Measurements from ENCODE around the gene RNF157.

The RNF157 gene

DNA sequence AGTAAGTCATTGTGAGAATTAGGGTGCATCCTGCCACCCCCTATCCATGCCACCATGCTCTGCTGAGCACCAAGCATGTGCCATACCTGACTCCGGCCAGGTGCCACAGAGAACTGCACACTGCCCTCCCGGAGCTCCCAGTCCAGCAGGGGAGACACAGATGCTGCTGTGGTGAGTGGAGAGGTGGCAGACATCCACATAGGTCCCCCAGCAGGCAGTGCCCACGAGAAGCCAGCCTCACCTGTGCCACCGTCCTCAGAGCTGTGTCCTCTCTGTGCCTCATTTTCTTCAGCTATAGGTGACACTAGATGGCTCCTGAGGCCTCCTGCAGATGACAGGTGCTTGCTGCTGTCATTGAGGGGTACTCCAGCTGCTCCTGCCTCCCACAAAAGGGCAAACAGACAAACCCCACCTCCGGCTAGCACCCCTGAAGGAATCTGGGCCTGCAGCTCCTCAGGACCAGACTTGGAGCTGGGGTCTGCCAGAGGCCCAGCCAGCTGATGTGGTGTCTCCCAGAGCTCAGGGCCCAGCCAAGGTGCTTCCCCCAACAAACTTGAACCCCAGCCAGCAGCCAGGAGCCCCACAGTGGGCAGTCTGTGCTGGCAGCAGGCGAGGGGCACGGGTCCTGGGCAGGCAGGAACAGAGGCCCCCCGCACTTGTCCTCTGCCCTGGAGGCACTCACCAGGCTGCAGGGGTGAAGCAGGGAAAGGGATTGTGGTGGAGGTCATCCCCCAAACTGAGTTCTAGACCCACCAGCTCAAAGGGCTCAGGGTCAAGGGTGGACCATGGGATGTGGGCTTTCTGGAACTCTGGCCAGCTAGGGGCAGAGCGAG, 116.3 kb downstream of the RNF157 start:
- no peak for DNase-seq (ENCODE audit: low read depth)

DNA sequence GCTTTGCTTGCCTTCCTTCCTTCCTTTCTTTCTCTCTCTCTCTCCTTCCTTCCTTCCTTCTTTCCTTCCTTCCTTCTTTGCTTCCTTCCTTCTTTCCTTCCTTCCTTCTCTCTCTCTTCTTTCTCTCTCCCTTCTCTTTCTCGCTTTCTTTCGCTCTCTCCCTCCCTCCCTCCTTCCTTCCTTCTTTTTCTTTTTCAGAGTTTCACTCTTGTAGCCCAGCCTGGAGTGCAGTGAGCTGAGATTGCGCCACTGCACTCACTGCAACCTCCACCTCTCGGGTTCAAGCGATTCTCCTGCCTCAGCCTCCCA, 117.1 kb downstream of the RNF157 start:
- DNase-seq (ENCODE audit: low read depth) = no peak

DNA sequence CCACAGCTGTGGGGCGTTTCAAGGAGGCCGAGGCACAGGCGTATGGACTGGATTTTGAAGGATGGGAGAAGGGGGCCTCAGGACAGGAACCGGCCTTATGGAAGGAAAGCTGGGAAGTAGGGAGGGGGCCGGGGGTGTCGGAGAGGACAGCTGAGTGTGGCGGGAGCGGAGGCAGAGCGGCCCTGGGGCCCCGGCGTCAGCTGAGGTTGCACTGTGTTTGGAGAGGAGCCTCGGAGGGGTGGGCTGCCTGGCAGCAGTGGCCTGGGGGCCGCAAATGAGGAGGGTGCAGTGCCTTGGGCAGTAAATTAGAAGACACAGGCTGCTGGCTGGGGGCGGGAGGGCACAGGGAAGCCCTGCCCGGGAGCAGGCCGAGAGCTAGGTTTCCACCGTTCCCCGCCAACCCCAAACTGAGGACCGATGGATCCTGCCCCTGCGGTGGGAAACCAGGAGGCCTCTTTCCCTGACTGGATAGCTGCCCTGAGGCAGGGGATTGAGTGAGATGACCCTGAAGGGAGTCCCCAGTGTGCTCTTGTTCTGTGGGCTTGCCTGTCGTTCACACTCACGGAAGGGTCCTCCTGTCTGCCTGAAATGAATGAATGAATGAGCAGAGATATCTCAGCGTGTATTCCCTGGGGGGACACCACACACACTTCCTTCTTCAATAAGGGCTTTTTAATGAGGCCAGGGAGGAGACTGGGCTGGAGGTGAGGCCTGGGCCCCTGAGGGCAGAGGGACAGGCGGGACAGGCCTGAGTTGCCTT, 117.7 kb downstream of the RNF157 start:
- no peak for DNase-seq (ENCODE audit: low read depth)

DNA sequence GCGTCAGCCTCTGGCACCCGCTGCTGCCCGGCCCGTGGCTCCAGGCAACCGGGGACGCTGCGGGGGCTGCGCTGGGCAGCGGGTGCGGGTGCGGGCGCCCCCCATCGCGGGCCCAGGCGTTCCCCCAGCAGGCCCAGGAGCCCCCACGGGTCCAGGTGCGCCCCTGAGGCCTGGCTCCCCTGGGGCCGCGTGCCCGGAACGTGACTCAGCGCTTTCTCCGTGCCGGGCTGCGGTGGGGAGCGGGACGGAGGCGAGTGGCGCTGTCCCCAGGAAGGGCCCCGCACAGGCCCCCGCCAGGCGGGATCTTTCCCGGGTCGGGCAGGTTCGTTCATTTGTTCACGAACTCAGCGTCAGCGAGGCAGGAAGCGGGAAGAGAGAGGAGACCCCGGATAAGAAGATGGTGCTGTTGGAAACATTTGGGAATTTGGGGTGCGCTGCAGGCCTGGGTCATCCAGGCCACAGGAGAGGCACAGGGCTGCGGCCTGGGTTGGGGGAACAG, 118.3 kb downstream of the RNF157 start:
- no peak for DNase-seq (ENCODE audit: low read depth)

DNA sequence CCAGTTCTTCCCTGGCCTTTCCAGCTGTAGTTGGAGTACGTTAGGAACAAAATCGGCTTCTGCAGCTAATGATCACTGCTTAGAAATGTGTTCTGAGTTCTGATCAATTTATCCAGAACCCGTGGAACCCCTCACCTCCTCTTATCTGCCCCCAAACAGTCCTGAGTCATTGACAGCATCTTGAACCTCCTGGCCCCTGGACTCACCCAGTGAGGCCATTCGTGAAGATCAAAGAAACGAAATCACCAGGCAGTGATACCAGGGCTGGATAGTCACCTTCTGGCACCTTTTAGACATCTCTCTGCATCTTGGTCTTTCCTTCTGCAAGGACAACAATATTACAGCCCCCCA, 119.7 kb downstream of the RNF157 start:
- no peak for DNase-seq (ENCODE audit: low read depth)

DNA sequence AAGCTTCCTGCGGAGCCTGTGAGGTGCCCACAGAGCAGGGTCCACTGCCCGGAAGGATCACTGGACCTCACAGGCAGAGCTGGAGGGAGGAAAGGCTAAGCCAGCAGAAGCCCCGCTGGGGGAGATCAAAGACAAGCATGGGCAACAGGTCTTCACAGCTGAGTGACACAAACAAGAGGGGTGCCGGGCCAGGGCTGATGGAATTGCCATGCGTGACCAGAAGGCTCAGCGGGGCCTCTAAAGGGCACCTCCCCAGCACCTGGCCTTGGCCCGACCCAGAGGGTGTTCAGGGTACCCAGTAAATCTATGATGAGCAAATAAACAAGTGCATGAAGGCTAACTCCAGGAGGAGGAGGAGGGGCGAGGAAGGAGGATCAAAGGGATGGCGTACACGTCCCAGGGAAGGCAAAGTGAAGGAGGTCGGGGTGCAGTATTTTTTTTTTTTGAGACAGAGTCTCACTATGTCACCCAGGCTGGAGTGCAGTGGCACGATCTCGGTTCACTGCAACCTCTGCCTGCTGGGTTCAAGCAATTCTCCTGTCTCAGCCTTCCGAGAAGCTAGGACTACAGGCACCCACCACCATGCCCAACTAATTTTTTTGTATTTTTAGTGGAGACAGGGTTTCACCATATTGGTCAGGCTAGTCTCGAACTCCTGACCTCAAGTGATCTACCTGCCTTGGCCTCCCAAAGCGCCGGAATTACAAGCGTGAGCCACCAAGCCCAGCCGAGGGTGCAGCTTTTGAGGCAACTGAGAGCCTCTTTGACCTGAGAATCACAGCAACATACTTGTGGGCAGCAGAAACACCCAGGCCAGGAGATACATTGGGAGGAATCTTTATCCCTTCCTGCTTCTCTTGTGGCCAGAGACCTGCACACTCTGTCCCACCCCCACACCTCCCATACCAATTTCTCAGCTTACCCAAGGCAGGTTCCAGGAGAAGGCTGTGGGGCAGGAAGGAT, 120.6 kb downstream of the RNF157 start:
- DNase-seq (ENCODE audit: low read depth) = no peak

DNA sequence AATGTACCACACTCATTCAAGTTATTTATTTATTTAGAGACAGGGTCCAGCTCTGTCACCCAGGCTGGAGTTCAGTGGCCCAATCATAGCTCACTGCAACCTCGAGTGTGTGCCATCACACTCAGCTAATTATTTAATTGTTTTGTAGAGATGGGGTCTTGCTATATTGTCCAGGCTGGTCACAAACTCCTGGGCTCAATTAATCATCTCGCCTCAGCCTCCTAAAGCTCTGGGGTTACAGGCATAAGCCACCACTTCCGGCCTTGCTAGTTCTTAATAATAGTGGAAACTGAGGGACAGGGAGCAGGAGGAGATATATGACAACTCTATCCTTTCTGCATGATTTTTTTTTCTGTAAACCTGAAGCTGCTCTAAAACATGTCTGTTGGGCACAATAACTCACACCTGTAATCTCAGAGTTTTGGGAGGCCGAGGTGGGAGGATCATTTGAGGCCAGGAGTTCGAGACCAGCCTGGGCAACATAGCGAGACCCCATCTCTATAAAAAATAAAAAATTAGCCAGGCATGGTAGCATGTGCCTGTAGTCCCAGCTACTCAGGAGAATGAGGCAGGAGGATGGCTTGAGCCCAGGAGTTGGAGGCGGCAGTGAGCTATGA, 125.0 kb downstream of the RNF157 start:
- DNase-seq (ENCODE audit: low read depth) = no peak

DNA sequence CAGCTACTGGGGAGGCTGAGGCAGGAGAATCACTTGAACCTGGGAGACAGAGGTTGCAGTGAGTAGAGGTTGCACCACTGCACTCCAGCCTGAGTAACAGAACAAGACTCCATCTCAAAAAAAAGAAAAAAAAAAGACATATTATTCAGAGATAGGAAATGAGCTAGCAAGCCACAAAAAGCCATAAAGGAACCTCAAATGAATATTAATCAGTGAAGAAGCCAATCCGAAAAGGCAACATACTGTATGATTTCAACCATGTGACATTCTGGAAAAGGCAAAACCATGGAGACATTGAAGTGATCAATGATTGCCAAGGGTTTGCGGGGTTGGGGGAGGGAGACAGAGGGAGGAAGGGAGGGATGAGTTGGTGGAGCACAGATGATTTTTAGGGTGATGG, 128.3 kb downstream of the RNF157 start:
- DNase-seq (ENCODE audit: low read depth) = no peak

DNA sequence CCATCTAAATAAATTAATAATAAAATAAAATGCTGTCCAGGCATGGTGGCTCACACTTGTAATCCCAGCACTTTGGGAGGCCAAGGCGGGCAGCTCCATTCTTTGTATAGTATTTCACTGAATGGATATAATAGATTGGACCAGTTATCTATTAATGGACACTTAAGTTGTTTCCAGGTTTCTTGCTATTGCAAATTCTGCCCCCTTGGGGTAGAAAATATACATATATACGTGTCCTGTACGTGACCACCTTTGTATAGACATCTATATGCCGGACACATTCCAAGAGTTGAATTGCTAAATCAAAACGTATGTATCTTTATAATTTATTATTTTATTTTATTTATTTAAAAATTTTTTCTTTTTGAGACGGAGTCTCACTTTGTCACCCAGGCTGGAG, 132.8 kb downstream of the RNF157 start:
- DNase-seq (ENCODE audit: low read depth) = no peak

DNA sequence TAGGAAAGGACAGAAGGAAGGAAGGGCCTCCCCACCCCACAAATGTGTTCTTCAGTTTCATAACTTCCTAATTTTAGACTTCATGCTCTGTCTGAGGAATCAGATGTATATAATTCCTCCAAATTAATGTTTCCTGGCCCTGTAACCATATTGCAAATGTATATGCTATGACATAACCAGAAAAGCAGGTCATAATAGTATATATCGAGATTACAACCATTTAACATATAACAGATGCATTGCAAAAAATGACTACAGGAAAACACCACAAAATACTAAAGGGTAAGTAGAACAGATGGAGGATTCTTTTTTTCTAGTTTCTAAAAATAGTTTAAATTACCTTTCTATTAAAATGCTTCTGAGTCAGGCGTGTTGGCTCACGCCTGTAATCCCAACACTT, 133.6 kb downstream of the RNF157 start:
- DNase-seq (ENCODE audit: low read depth) = no peak

DNA sequence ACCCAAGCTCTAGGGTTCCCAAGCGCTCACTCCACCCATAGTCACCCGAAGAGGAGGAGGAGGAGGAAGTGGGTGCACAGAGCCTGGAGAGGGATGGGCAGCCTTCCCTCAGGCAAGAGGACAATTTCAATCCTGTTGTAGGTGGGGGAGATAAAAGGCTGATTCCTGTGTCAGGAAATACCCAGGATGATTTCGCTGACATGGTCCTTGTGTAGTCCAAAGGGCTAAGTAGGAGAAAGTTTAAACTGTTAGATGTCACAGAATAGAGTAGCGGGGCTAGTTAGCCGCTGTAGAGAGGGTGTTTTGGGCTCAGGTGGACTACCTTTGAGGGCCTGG, 135.4 kb downstream of the RNF157 start:
- no peak for DNase-seq (ENCODE audit: low read depth)

DNA sequence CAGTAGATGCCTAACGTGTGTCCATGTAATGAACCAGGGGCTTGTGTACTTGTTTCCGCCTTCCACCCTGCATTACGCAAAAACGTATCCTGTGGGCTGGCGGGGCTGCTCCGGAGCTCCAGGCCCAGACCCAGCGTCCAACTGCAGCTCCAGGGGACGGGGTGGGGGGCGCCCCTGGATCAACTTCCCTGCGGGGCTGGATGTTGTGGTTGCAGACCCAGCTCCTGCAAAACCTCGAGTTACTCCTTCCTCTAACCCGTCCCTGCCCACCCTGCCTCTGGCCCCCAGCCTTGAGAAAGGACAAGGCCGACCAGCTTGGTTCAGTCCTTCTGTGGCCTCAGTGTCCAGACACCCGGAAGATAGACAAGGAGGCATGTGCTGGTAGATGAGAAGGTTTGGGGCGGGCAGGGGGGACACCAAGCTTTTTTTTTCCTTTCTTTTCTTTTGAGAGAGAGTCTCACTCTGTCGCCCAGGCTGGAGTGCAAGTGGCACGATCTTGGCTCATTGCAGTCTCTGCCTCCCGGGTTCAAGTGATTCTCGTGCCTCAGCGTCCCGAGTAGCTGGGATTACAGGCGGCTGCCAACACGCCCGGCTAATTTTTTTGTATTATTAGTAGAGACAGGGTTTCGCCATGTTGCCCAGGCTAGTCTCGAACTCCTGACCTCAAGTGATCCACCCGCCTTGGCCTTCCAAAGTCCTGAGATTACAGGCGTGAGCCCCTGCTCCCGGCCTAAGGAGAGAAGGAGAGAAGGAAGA, 136.0 kb downstream of the RNF157 start:
- DNase-seq (ENCODE audit: low read depth) = no peak

DNA sequence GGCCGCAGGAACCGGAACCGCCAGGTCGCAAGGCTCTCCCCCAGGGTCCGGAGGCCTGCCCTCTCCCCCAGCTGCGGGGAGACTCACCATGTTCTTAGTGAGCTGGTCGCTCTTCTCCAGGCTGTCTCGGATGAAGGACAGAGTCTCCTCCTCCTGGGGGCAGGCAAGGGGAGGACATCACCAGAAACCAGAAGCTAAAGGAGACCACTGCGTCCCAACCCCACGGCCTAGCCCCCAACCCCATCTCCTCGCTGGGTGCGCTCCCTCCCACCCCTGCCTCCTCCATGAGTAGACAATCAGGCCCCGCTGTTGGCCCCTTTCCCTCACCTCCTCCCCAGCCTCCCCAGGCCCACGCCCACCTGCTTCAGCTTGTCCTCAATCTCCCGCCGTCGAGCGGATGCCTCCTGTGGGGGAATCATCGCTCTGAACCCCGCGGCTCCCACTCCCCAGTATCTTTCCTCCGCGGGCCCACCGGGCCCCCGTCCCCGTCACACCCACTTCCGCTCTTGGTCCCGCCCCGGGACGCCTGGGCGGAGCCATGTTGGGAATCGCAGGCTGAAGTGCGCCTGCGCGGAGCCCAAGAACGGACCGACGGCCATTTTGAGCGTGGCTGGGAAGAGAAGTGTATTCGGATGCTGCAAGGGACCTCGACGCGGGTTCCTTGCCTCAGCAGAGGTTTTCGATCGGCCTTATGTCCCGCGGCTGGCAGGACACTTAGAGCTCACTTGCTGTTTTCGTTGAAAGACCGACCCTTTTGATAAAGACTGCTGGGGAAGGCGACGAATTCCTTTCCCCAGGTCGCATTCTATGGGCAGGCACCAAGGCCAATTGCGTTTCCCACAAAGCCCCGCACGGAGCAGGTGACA, 136.8 kb downstream of the RNF157 start, which contains the start of gene EXOC7:
Gene EXOC7 (minus strand): TSS at position 514 of the 866 bp plus-strand sequence. CDS start 95 bp downstream, at position 419.
- peak; percentile 88 for DNase-seq (ENCODE audit: low read depth)

DNA sequence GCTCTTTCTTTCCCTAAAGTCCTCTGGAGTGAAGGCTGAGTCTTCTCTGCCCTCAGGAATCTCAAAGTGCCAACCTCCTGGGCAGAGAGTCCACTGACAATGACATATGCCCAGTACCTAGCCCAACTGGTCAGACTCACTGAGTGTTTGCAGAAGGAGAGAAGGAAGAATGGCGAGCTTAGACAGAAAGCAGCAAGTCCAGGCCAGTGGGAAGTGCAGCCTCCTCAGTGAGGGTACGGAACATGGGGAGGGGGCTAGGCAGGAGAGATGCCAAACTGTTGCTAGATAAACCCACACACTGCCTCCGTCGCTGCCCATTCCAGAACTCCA, 137.4 kb downstream of the RNF157 start:
- no peak for DNase-seq (ENCODE audit: low read depth)

DNA sequence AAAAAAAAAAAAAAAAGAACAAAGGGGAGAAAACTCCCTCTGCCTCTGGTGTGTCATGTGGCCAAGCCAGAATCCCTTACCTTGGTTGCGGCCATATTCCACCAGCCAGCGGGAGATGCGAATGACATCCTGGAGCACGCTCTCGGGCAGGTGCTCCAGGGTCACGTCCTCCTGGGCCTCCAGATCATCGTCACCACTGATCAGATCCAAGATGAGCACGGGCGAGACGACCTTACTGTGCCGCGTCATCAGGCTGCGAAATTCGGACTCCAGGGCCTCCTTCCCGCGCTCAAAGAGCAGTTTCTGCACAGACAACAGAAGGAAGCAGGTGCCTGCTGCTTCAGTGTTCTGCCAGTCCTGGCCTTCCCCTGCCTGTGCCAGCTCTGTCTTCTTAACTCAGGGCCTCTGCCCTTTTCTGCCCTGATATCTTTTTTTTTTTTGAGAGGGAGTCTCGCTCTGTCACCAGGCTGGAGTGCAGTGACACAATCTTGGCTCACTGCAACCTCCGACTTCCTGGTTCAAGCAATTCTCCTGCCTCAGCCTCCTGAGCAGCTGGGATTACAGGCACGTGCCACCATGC, 142.5 kb downstream of the RNF157 start:
- no peak for DNase-seq (ENCODE audit: low read depth)

DNA sequence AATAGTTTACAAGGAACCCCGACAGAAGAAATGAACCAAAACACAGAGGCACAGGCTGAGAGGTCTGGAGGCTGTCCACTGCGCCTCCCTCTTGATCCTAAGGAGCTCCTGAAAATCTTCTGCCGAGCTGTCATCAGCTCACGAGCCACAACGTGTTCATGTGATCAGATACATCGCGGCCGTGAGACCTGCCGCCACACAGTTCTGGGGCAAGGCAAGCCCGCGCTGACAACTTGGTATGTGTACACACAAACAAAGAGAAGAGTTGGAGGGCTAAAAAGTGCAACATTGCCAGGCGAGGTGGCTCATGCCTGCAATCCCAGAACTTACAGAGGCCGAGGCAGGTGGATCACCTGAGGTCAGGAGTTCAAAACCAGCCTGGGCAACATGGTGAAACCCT, 144.3 kb downstream of the RNF157 start:
- no peak for DNase-seq (ENCODE audit: low read depth)

DNA sequence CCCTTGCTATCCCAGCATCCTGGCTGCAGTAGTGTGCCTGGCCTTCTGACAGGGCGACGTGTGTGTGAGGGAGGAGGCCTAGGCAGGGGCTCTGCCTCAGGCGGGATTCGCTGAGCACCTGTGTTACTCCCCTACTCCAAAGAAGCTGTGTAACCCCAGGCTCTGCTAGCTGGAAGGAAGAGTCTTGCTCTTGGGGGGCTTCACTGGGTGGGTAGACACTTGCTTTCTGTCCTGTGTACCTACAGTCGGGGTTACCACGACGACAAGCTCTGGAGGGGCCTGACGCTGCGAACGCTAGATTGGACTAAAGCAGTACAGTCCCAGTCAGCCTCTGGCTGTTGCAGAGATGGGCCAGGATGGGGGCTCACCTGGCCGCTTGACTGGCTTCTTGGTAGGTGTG, 146.2 kb downstream of the RNF157 start:
- DNase-seq (ENCODE audit: low read depth) = no peak

DNA sequence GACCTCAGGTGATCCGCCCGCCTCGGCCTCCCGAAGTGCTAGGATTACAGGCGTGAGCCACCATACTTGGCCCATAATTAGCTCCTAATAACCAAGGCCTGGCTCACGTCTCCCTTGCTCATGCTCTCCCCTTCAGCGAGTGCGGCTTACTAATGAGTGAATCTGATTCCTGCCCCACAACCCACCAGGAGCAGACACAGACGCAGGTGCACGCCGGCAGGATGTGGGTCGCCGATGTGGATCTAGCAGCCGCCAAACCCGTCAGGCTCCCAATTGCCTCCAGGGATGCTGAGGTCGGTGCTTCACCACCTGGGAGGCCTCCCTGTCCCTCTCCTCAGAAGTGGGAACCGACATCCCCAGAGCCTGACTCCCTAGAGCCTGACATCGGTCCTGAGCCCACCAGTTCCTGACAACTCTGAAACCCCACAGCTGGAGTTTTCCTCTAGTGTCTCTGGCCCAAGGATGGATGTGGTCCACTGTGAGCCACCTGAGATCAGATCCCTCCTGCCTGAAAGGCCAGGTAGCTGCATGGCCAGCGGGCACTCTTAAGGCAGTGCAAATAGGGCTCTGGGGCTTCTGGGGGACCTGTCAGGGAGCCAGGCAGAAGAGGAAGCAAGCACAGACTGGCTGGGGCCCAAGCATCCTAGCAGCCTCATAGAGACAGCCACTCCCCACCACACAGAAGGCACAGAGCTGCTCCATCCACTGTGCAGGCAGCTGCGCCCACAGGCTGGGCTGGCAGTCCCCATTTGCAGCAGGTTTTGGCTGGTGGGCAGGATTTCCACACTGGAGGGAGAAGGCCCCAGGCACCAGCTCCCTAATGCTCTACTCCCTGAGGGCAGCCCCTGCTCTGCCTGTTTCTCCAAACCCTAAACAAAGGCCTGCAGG, 147.5 kb downstream of the RNF157 start:
- DNase-seq (ENCODE audit: low read depth) = no peak

Measured in activated gamma-delta T cell treated with anti-CD3 and anti-CD28 coated beads, Interleukin-2, amount 50 U/mL, for 16 hours (primary cell).